HepG2 (cell line): ENCODE measurements around the gene TOMM6. TPM values are rescaled to one million over a fixed set of nuclear protein-coding genes. Genes with fewer than 3 reads are reported as not detected.

Experiments
- AKAP8 ChIP-seq: sonication (generic); formaldehyde crosslinking; IDR thresholded peaks from 2 replicates; pipeline ENCODE4 v1.5.1; 2020; ENCODE audit warnings: mild to moderate bottlenecking, missing genetic modification reagents
- ARNTL ChIP-seq: sonication (generic); formaldehyde crosslinking; IDR thresholded peaks from 2 replicates; pipeline ENCODE4 v1.4.0; 2020; ENCODE audit warnings: mild to moderate bottlenecking, missing genetic modification reagents
- CBX5 ChIP-seq: sonication (generic); formaldehyde crosslinking; IDR thresholded peaks from 2 replicates; pipeline ENCODE4 v1.4.0; 2020; ENCODE audit warnings: missing genetic modification reagents, borderline replicate concordance
- EED ChIP-seq: sonication (generic); formaldehyde crosslinking; IDR thresholded peaks from 2 replicates; pipeline ENCODE4 v1.5.0; 2020; ENCODE audit warnings: mild to moderate bottlenecking, missing genetic modification reagents
- ETV5 ChIP-seq: IDR thresholded peaks from 2 replicates; pipeline ENCODE4 v1.6.1; 2018; ENCODE audit warnings: missing biosample characterization, missing genetic modification reagents, inconsistent platforms, borderline replicate concordance
- HNF4G ChIP-seq, 2 experiments: sonication (generic) in 1 of 2; formaldehyde crosslinking in 1 of 2; IDR thresholded peaks; 2 replicates each; pipeline versions ENCODE4 v1.4.0 to v1.6.1; 2011 to 2020; ENCODE audit warnings: borderline replicate concordance in 2 of 2, low read depth in 2 of 2, mild to moderate bottlenecking in 2 of 2, low read length in 1 of 2, missing genetic modification reagents in 1 of 2, moderate library complexity in 1 of 2
- KLF13 ChIP-seq: sonication (generic); formaldehyde crosslinking; IDR thresholded peaks from 2 replicates; pipeline ENCODE4 v1.4.0; 2020; ENCODE audit warnings: mild to moderate bottlenecking, missing genetic modification reagents
- PRMT3 ChIP-seq: sonication (generic); formaldehyde crosslinking; IDR thresholded peaks from 2 replicates; pipeline ENCODE4 v1.8.1; 2022; ENCODE audit warnings: low read depth, mild to moderate bottlenecking, moderate library complexity, missing genetic modification reagents, borderline replicate concordance
- STAG1 ChIP-seq: sonication (generic); formaldehyde crosslinking; IDR thresholded peaks from 2 replicates; pipeline ENCODE4 v1.4.0; 2020; ENCODE audit warnings: missing genetic modification reagents
- ZBTB20 ChIP-seq: sonication (generic); formaldehyde crosslinking; IDR thresholded peaks from 2 replicates; pipeline ENCODE4 v1.8.1; 2023; ENCODE audit warnings: missing genetic modification reagents, low read depth, mild to moderate bottlenecking, borderline replicate concordance
- ZNF205 ChIP-seq: IDR thresholded peaks from 2 replicates; pipeline ENCODE4 v1.6.1; 2018; ENCODE audit warnings: missing biosample characterization, missing genetic modification reagents
- ZNF232 ChIP-seq: sonication (generic); formaldehyde crosslinking; IDR thresholded peaks from 2 replicates; pipeline ENCODE4 v1.4.0; 2020; ENCODE audit warnings: missing genetic modification reagents, borderline replicate concordance
- polyA plus RNA-seq, 8 experiments: library from polyadenylated mRNA; depleted of rRNA in 3 of 8; stranded (reverse) in 7 of 8; unstranded in 1 of 8; fragments of >200 nt; fragmentation: Illumina TruSeq in 4 of 8; extraction: Trizol in 4 of 8; gene quantifications; 2 replicates each; pipeline versions ENCODE4 v1.2.1 to v1.2.3, GENCODE V29; 2011 to 2016; ENCODE audit warnings: low read depth in 4 of 8, missing spikeins in 1 of 8, mixed read lengths in 1 of 8; ENCODE audit not compliant: insufficient read depth in 1 of 8
- total RNA-seq, 5 experiments: library from RNA; depleted of rRNA; stranded (reverse); fragments of >200 nt; fragmentation: Illumina TruSeq; extraction: Trizol; gene quantifications; 2 replicates each; pipeline ENCODE4 v1.2.3, GENCODE V29; 2016; ENCODE audit warnings: low read depth in 1 of 5
- TF ChIP-seq, protein P1 (sequence below): sonication (generic); formaldehyde crosslinking; IDR thresholded peaks from 2 replicates; pipeline ENCODE4 v1.4.0; 2020; ENCODE audit warnings: missing genetic modification reagents
- TF ChIP-seq, protein P2 (sequence below): sonication (generic); formaldehyde crosslinking; IDR thresholded peaks from 2 replicates; pipeline ENCODE4 v1.5.1; 2020; ENCODE audit warnings: mild to moderate bottlenecking, missing genetic modification reagents, moderate library complexity
- TF ChIP-seq, protein P3 (sequence below): sonication (generic); IDR thresholded peaks from 2 replicates; pipeline ENCODE4 v1.6.1; 2016; ENCODE audit warnings: low read depth, borderline replicate concordance
- TF ChIP-seq, protein P4 (sequence below): sonication (generic); formaldehyde crosslinking; IDR thresholded peaks from 2 replicates; pipeline ENCODE4 v1.8.1; 2022; ENCODE audit warnings: low read depth, mild to moderate bottlenecking, missing genetic modification reagents
- TF ChIP-seq, protein P5 (sequence below): sonication (generic); formaldehyde crosslinking; IDR thresholded peaks from 2 replicates; pipeline ENCODE4 v1.8.1; 2023; ENCODE audit warnings: missing genetic modification reagents, mild to moderate bottlenecking, borderline replicate concordance

Gene TOMM6
- total and polyA plus RNA-seq, 2 of the 13 experiments (the other 11 are each of a cell fraction or from before 2014, with no cell fraction given): 320 to 321 TPM

DNA sequence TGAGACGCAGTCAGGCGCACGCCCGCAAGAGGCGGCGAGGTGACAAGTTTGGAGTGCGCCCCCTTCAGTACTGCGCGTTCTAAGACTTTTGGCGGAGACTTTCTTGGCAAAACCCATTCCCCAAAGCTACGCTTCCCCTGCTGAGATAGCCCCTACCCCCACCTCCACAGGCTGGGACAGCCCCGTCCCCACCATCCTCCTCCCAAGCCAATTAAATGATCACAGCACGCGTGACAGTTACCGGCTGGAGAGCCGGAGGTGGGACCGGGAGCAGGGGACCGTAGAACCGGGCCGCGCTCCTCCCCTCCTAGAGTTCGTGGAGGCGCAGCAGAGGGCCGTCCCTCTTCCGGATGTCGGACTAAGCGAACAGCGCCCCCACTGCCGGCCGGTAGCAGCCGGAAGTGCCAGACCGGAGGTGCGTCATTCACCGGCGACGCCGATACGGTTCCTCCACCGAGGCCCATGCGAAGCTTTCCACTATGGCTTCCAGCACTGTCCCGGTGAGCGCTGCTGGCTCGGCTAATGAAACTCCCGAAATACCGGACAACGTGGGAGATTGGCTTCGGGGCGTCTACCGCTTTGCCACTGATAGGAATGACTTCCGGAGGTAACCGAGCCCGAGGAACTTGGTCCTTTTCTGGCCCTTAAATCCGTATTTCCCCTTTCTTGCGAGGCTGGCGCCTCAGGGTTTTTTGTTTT, at the start of gene TOMM6 (continued):
- TF ChIP-seq, protein P1, sequence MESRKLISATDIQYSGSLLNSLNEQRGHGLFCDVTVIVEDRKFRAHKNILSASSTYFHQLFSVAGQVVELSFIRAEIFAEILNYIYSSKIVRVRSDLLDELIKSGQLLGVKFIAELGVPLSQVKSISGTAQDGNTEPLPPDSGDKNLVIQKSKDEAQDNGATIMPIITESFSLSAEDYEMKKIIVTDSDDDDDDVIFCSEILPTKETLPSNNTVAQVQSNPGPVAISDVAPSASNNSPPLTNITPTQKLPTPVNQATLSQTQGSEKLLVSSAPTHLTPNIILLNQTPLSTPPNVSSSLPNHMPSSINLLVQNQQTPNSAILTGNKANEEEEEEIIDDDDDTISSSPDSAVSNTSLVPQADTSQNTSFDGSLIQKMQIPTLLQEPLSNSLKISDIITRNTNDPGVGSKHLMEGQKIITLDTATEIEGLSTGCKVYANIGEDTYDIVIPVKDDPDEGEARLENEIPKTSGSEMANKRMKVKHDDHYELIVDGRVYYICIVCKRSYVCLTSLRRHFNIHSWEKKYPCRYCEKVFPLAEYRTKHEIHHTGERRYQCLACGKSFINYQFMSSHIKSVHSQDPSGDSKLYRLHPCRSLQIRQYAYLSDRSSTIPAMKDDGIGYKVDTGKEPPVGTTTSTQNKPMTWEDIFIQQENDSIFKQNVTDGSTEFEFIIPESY (CRISPR knock-in tag): peak; percentile 83
- TF ChIP-seq STAG1 (CRISPR knock-in tag) (peak; percentile 21), AKAP8 (CRISPR knock-in tag) (no peak; the same call in 1 of the 2 replicates), ARNTL (no peak; the same call in 1 of the 2 replicates), ZBTB20 (CRISPR knock-in tag) (peak; percentile 25; the same call in 1 of the 2 replicates), CBX5 (CRISPR knock-in tag) (peak; percentile 90), EED (CRISPR knock-in tag) (peak; percentile 52; the same call in 1 of the 2 replicates), KLF13 (CRISPR knock-in tag) (no peak), PRMT3 (0 out of 2 replicates have a peak, but pooled peaks have one; percentile 74), ZNF205 (CRISPR knock-in tag) (peak; percentile 80; the same call in 1 of the 2 replicates), ZNF232 (CRISPR knock-in tag) (0 out of 2 replicates have a peak, but pooled peaks have one; percentile 8), ETV5 (CRISPR knock-in tag) (peak; percentile 99), HNF4G (IDR thresholded peaks at IDR 0.05; ENCODE audit: borderline replicate concordance, low read depth, low read length) (no peak), HNF4G (CRISPR knock-in tag; IDR thresholded peaks at IDR 0.05; ENCODE audit: borderline replicate concordance, low read depth) (peak; percentile 64; the same call in 1 of the 2 replicates)
- TF ChIP-seq, protein P2, sequence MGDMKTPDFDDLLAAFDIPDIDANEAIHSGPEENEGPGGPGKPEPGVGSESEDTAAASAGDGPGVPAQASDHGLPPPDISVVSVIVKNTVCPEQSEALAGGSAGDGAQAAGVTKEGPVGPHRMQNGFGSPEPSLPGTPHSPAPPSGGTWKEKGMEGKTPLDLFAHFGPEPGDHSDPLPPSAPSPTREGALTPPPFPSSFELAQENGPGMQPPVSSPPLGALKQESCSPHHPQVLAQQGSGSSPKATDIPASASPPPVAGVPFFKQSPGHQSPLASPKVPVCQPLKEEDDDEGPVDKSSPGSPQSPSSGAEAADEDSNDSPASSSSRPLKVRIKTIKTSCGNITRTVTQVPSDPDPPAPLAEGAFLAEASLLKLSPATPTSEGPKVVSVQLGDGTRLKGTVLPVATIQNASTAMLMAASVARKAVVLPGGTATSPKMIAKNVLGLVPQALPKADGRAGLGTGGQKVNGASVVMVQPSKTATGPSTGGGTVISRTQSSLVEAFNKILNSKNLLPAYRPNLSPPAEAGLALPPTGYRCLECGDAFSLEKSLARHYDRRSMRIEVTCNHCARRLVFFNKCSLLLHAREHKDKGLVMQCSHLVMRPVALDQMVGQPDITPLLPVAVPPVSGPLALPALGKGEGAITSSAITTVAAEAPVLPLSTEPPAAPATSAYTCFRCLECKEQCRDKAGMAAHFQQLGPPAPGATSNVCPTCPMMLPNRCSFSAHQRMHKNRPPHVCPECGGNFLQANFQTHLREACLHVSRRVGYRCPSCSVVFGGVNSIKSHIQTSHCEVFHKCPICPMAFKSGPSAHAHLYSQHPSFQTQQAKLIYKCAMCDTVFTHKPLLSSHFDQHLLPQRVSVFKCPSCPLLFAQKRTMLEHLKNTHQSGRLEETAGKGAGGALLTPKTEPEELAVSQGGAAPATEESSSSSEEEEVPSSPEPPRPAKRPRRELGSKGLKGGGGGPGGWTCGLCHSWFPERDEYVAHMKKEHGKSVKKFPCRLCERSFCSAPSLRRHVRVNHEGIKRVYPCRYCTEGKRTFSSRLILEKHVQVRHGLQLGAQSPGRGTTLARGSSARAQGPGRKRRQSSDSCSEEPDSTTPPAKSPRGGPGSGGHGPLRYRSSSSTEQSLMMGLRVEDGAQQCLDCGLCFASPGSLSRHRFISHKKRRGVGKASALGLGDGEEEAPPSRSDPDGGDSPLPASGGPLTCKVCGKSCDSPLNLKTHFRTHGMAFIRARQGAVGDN (CRISPR knock-in tag): peak; percentile 85
- TF ChIP-seq, protein P3, sequence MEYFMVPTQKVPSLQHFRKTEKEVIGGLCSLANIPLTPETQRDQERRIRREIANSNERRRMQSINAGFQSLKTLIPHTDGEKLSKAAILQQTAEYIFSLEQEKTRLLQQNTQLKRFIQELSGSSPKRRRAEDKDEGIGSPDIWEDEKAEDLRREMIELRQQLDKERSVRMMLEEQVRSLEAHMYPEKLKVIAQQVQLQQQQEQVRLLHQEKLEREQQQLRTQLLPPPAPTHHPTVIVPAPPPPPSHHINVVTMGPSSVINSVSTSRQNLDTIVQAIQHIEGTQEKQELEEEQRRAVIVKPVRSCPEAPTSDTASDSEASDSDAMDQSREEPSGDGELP: peak; percentile 45; the same call in 1 of the 2 replicates
- TF ChIP-seq, protein P4, sequence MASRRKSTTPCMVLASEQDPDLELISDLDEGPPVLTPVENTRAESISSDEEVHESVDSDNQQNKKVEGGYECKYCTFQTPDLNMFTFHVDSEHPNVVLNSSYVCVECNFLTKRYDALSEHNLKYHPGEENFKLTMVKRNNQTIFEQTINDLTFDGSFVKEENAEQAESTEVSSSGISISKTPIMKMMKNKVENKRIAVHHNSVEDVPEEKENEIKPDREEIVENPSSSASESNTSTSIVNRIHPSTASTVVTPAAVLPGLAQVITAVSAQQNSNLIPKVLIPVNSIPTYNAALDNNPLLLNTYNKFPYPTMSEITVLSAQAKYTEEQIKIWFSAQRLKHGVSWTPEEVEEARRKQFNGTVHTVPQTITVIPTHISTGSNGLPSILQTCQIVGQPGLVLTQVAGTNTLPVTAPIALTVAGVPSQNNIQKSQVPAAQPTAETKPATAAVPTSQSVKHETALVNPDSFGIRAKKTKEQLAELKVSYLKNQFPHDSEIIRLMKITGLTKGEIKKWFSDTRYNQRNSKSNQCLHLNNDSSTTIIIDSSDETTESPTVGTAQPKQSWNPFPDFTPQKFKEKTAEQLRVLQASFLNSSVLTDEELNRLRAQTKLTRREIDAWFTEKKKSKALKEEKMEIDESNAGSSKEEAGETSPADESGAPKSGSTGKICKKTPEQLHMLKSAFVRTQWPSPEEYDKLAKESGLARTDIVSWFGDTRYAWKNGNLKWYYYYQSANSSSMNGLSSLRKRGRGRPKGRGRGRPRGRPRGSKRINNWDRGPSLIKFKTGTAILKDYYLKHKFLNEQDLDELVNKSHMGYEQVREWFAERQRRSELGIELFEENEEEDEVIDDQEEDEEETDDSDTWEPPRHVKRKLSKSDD (CRISPR knock-in tag): peak; percentile 53; the same call in 1 of the 2 replicates
- TF ChIP-seq, protein P5, sequence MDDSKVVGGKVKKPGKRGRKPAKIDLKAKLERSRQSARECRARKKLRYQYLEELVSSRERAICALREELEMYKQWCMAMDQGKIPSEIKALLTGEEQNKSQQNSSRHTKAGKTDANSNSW (CRISPR knock-in tag): no peak; the same call in 1 of the 2 replicates
